ENCODE data around the gene FAM180B.
A peak's percentile ranks its signal among the peaks of the same experiment; 100 is the strongest.

FAM180B gene

DNA sequence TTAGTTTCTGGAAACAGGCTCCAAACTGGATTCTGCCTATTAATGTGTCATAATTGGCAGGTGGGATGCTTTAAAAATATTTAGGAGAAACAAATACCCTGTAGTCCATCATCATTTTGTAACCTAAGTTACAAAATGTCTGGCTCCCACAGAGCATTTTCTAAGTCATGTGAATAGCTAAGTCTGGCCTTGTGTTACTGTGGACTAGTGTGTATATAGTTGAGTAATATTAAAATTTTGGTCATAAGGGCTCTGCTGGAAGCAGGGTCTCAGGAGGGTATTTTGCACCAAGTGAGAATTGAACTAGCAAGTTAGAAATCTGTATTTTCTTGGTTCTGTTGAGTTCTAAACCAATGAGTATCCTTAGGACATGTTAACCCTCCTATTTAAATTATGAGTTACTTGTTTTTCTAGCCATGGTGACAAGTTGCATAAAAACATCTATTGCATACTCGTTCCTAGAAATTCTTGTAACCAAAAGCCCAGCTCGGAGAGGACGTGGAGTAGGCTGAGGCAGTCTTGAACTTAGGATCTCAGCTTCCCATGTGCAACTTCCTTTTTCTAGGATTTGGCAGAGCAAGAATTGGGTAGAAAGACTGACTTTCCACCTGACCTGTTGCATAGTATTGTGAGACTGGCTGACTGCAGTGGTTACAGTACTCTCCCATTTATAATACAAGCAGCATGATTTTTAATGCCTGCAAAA is 15.7 kb upstream of the FAM180B start:
- no peak for DNase-seq

DNA sequence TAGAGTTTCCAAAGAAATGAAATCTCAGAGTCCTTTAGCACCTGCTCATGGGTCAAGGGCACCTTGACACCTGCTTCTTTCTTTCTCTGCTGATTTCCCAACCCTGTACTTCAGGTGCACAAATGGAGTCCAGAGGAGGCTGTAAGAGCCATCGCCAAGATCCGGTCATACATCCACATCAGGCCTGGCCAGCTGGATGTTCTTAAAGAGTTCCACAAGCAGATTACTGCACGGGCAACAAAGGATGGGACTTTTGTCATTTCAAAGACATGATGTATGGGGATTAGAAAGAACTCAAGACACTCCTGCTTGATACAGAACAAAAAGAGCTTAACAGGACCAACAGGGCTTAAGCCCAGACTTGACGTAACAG is 15.1 kb upstream of the FAM180B start:
- no peak for DNase-seq

DNA sequence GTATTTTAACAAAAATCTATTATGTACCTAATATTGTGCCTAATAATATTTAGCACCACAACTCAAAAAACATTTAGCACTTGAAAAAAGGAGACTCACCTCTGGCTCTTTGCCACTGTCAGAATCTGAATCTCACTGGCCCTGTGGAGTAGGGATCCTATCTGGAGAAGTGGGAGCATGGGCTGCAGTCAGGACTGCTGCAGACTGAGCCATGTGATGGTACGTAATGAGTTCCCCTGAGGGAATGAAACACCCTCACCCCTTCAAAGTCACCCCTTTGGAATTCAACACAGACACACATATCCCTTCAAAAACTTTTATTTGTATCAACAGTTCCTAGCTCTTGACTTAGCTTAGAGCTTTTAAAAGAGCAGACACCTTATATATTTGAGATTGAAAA is 14.6 kb upstream of the FAM180B start:
- DNase-seq = no peak

DNA sequence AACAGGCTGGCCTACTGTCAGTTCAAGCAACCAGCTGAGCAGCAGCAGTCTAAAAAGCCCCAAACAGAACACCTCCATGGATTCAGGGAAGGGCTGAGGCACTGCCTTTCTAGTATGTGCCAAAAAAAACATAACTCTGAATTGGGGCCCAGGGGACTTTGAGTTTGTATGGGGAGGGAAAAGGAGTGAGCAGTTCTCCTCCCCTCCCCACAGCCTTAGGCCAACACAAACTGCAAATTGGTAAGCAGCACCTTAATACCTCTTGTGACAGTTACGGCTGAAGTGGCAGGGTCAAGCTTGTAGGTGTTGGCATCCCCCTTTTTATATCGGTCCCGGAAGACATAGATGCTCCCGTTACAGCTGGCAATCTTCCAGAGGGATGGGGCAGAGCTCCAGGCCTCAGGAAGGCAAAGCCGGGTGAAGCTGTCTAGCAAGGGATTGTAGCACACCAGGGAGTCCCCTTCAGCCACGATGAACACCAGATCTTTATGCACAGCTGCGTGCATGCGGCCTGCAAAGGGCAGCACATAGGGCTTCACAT is 13.7 kb upstream of the FAM180B start:
- no peak for DNase-seq

DNA sequence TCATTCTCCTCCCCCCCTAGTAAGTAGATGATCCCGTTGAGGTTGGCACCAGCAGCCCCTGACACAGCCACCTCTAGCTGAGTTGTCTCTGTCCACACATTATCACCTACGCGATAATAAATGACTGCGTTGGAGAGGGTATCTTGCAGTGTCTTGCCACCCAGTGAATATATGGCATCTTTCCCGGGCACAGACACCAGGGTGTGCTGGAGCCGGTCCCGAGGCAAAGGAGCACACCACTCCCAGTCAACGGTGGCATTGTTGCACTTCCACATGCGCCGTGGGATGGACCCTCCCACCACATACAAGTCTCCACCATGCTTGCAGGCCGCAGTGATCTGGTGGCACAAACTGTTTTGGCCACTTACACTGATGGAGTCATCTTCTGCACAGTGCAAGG is 13.2 kb upstream of the FAM180B start:
- no peak for DNase-seq

DNA sequence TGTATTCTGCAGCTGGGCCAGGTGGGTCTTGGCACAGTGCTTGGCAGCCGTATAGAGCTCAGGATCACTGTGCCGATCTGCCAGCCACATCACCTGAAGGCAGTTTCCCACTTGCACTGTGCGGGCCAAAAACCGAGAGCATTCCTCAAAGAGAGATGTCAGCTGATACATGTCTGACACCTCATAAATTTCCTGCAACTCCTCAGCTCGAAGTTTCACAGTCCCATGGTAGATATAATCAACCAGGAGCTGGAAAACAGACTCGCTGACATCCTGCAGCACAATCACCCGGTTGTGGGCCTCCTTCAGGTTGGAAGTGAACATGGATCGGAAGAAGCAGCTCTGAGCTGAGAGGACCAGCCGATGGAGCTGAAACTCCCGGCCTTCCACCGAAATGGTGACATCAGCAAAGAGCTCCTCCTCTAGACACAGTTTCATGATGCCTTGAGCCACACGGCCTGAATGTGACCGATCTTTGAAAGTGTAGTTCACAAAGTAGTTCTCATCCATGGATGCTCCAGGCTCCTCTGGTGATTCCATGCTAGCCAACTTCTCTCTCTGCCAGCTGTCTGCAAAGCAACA is 8.9 kb upstream of the FAM180B start:
- DNase-seq = no peak

DNA sequence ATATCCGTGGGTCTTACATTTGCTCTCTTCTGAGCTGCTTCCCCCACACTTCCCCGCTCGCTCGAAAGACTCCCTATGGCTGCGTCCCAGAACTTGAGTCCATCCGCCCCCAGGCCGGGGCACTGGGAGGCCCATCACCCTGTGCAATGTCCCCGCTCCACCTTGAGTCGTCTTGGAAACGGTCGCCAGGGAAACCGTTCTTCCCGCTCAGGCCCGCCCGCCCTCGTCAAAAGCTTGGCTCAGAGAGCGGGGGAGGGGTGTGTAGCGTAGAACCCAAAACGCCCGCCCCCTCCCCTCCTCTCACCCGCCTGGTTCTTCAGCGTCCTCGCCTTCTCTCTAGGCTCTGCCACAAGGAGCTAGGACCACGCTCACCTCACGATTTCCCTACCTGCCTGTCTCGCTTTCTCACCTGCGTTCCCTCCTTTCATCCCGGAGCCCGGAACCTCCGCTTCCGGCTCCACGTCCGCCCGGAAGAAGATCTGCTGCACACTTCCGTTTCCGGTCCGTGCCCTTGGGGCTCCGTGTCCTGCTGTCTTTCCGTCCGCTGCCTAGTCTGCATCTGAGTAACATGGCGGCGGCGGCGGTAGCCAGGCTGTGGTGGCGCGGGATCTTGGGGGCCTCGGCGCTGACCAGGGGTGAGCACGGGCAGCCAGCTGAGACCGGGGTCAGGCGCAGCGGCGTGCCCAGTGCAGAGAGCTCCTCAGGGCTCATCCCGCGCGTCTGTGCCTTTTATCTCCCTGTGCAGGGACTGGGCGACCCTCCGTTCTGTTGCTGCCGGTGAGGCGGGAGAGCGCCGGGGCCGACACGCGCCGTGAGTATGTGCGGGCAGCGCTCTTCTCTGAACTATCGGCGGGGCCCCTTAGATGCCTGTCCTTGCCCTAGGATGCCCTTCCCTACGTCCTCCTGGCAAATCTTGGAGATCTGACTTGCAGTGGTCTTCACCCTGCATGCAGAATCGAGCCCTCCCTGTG is 7.7 kb upstream of the FAM180B start, which contains the start of the genes KBTBD4 and NDUFS3:
Gene KBTBD4 (minus strand): TSS at position 447 of the 971 bp plus-strand sequence. CDS start 19 bp downstream, at position 428.
Gene NDUFS3 (plus strand): TSS at position 551 of the 971 bp plus-strand sequence. CDS start 18 bp downstream, at position 569.
- peak; percentile 90 for DNase-seq

DNA sequence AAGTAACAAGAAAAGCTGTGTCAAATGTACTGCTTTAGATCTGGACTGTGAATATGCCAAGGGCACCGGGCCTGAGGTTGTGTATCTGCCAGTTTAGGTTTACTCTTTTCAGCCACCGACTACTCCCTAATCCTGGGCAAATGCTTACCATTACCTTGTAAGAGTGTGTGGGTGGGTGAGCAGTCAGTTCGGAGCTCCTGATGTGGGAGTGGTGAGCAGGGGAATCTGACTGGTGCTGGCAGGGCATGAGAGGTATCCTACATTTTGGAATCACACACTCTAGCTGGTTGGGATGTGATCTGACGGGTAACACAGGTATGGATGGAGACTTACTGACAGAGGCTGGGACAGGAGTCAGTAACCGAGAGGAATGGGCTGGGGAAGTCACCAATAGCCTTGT is 2.6 kb upstream of the FAM180B start:
- DNase-seq = no peak

DNA sequence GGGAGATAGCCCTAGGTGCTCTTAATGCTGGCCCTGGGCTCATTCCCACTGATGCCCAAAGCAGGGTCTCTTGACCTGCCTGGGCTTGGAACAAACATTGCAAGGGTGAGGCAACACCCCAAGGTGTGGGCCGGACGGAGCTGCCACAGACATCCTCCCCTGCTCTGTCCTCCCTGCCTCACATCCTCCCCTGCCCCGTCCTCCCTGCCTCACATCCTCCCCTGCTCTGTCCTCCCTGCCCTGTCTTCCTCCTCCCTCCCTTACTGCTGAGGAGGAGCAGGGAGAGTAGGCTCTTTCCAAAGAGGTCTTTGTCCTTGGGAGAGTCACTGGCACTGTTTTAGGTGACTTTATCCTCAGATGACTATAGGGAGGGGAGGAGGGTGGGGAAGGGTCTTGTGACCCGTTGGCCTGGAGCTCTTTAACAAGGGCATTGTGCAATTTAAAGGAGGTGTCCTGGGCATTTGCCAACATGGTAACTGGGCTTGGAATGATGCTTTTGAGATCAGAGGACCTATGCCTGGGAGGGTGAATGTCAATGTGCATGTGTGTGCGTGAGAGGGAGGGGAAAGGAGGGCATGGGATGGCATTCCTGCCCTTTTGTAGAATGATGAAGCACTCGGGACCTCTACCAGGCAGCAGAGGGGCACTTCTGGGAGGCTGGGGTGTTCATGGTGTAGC is 700 bp downstream of the FAM180B start:
- peak; percentile 28 for DNase-seq

DNA sequence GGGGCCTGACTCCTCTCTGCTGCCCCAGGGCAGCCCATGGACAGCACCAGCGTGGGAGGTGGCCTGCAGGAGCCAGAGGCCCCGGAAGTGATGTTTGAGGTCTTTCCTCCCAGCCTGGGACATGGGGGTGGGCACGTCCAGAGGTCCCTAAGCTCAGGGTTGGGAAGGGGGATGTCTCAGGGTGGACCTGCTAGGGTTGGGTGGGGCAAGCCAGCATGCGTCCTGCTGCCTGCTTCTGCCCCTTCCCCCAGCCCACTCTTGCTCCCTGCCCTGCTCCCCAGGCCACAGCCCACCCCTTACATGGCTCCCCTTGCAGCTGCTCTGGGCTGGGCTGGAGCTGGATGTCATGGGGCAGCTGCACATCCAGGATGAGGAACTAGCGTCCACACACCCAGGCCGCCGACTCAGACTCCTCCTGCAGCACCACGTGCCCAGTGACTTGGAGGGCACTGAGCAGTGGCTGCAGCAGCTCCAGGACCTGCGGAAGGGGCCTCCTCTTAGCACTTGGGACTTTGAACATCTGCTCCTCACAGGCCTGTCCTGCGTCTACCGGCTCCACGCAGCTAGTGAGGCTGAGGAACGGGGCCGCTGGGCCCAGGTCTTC is 1.3 kb downstream of the FAM180B start:
- peak; percentile 86 for DNase-seq

DNA sequence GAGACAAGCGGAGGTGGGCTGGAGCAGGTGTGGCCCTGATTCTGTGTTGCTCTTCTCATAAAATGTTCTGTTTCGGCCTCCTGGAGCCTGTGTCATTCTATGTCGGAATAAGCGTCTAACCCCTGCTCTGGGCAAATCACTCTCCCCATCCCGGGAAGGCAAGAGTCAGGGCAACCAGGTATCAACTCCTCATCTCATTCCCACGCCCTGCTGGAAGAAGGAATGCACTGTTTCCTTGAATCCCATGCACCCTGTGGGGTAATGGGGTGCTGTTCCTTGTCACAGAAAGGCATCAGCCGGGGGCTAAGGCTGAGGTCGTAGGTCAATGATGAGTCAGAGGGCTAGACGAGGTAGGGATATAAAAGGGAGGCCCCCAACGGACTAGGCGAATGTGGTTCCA is 2.6 kb downstream of the FAM180B start:
- no peak for DNase-seq

DNA sequence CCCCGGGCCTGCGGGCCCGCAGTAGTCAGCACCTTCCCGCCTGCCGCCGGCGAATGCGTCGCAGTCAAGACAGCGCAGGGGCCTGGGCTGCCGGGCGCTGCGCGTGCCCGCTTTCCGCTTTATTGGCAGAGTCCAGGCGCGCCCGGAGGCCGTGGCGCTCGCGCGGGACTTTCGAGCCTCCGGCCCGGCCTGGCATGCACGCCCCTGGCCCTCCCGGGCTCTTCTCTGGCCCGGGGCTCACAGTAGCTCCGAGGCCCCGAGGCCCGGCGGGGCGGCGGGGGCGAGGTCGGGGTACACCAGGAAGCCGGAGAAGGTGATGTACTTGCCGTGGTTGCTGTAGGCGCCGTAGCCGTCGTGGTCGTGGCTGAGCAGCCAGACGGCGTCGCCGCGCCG is 3.1 kb downstream of the FAM180B start:
- DNase-seq = no peak

DNA sequence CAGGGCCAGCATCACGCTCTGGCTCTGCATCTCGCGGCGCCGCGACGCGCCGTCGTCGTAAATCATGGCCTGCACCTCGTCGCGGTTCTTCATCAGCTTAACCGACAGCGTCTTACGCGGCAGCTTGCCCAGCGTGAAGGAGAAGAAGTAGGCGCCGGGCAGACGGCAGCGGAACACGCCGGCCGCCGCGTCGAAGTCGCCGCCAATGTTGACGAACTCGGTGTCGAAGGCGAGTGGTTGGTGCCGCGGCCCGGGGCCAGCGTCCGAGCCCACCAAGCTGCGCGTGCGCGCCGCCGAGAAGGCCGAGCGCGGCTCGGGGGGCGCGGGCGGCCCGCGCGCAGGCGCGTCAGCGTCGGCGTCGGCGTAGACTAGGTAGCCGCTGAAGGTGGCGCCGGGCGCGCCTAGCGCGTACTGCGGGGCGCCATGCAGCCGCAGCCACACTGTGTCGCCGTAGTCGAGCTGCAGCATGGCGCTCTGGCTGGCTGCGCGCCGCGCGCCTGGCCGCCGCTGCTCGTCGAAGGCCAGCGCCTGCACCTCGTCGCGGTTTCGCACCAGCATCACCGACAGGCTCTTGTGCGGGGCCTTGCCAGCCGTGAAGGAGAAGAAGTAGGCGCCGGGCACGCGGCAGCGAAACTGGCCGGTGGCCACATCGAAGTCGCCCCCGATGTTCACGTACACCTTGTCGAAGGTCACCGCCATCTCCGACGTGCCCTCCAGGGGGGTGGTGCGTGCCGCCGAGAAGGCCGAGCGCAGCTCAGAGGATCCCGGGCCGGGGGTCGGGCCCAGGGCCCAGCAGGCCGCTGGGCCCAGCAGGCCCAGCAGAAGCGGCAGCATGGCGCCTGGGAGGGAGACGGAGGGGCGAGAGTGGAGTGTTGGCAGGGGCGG is 3.7 kb downstream of the FAM180B start:
- no peak for DNase-seq

DNA sequence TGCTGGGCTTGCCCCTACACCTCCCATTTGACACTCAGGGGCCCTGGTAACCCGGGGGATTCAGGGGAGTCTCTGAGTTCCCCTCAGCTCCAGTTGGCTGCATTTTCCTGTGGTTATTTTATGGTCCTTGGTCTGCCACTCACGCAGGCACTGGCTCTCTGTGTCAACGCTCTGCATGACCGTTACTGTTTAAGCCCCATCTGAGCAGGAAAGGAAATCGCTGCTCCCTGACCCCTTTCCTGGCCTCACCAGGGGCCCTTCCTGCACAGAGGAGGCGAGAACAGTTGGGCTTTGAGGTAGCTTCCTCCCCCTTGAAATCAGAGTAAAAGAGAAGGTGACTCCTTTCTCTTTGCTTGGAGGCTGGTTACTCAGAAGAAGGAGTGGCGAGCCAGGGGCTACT is 5.3 kb downstream of the FAM180B start:
- no peak for DNase-seq

DNA sequence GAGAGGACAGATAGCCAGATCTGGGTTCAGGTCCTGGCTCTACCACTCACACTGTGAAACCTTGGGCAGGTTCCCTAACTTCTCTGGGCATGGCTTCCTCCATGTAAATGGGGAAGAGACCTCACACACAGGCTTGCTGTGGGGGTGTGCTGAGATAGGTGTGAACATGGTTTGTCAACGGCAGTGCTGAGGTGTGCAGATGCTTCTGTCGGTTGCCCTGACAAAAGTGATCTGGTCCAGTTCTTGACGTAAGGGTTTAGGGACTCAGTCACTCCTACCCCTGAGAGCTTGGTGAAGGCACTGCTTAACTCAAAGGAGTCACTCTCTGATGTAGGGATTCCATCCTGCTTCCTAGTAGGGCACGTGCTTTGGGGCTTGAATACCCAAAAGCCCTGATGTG is 5.8 kb downstream of the FAM180B start:
- no peak for DNase-seq

DNA sequence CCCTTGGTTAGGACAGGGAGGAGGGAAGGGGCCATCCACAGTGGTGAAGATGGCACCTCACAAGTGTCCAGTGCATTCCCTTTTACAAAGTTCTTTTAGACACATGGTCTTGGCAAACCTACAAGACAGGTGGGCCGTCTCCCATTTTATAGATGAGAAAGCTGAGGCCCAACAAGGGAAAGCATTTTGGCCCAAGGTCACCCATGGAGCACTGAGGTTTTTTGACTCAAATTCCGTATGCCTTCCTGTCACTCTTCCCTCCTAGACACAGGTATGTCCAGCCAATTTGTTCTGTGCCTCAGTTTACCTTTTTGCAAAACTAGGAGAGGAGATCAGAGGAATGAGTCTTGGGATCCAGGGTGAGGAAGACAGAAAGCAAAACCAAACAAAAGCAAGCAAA is 6.5 kb downstream of the FAM180B start:
- DNase-seq = no peak

DNA sequence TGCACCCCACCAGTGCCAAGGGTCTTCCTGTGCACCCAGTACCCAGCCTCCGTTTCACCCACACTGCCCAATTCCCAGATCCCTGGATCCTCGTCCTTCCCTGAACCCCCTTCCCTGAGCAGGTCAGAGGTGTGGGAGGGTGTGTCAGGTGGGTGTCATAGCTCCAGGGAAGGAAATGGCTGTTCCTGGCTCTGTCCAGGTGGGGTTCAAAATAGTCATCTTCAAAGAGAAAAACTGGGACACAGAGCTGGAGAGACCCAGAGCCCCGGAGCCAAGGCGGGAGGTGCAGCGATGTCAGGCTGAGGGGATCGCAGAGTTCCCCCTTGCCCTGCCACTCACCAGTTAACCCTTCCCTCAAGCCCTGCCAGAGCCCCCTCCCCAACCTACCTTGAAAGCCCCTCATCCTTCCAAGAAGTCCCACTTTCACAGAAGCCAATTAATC is 7.0 kb downstream of the FAM180B start:
- DNase-seq = no peak

DNA sequence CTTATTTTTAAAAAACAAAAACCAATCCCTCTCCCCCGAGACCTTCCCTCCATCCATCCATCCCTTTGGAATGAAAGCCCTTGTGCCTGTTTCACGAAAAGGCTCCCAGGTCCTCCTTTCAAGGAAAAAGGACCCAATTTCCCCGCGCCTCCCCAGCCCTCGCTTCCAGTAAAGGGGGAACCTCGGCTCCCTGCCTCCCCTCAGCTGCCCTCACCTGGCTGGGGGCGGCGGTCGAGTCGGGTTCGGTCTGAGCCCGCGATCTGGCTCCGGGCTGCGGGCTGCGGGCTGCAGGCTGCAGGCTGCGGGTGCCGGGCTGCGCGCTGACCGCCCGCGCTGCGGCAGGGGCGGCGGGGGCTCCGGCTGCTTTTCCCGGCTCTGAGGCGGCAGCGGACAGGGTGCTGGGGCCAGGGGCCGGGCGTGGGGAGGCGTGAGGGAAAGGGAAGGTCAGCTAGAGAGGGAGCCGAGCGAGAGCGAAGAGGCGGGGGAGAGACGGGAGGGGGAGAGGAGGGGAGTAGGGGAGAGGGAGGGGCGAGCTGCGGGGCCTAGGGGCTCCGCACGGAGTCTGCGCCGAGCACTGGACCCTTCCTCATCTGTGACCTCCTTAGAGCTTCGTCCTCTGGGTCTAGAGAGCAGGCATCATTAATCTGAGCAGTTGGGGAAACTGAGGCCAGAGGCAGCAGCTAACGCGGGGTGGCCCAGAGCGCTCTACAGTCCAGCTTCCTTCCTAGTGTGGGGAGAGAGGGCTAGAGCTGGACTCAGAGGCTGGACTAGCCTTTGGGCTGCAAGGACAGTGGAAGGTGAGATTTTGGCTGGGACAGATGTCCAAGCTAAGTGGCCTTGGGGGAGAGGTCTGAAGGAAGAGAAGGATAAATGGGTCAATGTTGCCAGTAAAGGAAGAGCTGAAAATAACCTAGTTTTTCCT is 7.7 kb downstream of the FAM180B start, which contains the start of gene C1QTNF4:
Gene C1QTNF4 (minus strand): TSS at position 478 of the 922 bp plus-strand sequence. CDS start 3,601 bp downstream, outside the sequence.
- no peak for DNase-seq

DNA sequence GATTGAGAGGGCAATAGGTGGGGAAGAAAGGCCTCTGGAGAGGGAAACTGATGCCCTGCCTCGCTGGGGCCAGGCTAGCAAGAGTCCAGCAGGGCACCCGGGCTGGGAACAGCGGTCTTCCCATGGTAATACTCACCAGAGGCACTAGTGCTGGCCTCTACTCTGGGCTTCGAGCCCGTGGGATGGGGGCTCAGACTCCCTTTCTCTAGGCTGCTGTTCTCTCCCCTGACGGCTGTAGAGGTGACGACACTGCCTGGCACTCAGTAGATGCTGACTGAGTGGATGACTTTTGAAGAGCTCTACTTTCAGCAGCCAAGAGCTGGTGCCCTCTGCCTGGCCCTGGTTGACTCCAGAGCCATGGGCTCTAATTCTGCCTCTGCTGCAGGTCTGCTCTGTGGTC is 8.6 kb downstream of the FAM180B start:
- DNase-seq = no peak

DNA sequence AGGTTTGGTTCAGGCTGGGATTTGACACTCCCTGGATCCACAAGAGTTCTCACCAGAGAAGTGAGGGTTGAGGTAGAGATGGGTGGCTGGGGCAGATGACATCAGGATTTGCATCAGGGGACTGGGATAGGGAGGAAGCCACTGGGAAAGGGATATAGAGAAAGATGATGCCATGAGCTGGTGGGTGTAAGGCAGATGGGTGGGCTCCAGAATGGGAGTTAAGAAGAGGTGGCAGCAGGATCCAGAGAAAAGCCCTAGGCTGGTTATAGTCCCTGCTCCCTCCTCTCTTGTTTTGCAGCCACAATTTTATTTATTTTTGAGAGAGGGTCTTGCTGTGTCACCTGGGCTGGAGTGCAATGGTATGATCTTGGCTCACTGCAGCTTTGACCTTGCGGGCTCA is 9.5 kb downstream of the FAM180B start:
- no peak for DNase-seq

All from suppressor macrophage treated with lipopolysaccharide for 4 hours (primary cell).